Gastroesophageal sphincter (tissue), 4 donors: ENCODE measurements around the gene GSK3B. TPM values are rescaled to one million over a fixed set of nuclear protein-coding genes. Genes with fewer than 3 reads are reported as not detected.

ENCODE experiments used
- ATAC-seq: fragments of 150-250 bp; one replicate; pipeline ENCODE4 v1.9.1; 2016; ENCODE audit warnings: mild to moderate bottlenecking, moderate library complexity
- H3K27ac ChIP-seq, 4 donors: fragments of 200-600 bp; sonication (generic) in 3 of 4; 1 replicate in 3 of 4; 2 replicates in 1 of 4; pipeline ENCODE4 v1.5.1; 2016 to 2019
- H3K27me3 ChIP-seq: fragments of 200-600 bp; sonication (generic); one replicate; pipeline ENCODE4 v1.5.1; 2019
- H3K36me3 ChIP-seq, 2 donors: fragments of 200-600 bp; sonication (generic); one replicate each; pipeline ENCODE4 v1.5.1; 2019; ENCODE audit warnings: control low read depth in 1 of 2
- H3K4me1 ChIP-seq, 3 donors: fragments of 200-600 bp; sonication (generic); 1 replicate in 2 of 3; 2 replicates in 1 of 3; pipeline ENCODE4 v1.5.1; 2016 to 2019; ENCODE audit warnings: control low read depth in 2 of 3
- H3K4me3 ChIP-seq, 2 donors: fragments of 200-600 bp; sonication (generic); one replicate each; pipeline ENCODE4 v1.5.1; 2019; ENCODE audit warnings: mild to moderate bottlenecking in 1 of 2, moderate library complexity in 1 of 2
- H3K9me3 ChIP-seq, 3 donors: fragments of 200-600 bp; sonication (generic); one replicate each; pipeline ENCODE4 v1.5.1; 2017 to 2019; ENCODE audit warnings: control low read depth in 2 of 3
- CTCF ChIP-seq, 4 experiments: fragments of 200-600 bp in 2 of 4; fragments of 450-650 bp in 2 of 4; sonication (generic) in 1 of 4; IDR thresholded peaks; one replicate each; pipeline ENCODE4 v1.5.1; 2017 to 2019; ENCODE audit warnings: antibody characterized with exemption in 4 of 4, mild to moderate bottlenecking in 2 of 4, moderate library complexity in 2 of 4
- EP300 ChIP-seq: sonication (generic); formaldehyde crosslinking; IDR thresholded peaks from one replicate; pipeline ENCODE4 v1.6.1; 2017; ENCODE audit warnings: antibody characterized with exemption, mild to moderate bottlenecking
- POLR2A ChIP-seq, 2 donors: fragments of 450-650 bp; IDR thresholded peaks; one replicate each; pipeline ENCODE4 v1.6.1; 2017; ENCODE audit warnings: antibody characterized with exemption in 2 of 2, mild to moderate bottlenecking in 2 of 2, moderate library complexity in 1 of 2
- POLR2AphosphoS5 ChIP-seq: sonication (generic); formaldehyde crosslinking; IDR thresholded peaks from one replicate; pipeline ENCODE4 v1.6.1; 2017; ENCODE audit warnings: antibody characterized with exemption
- WGBS, 2 donors: methylation state at CpG; one replicate each; pipeline ENCODE4 v1.1.5; 2018; ENCODE audit warnings: low coverage in 1 of 2; 5-methylcytosine and 5-hydroxymethylcytosine counted together
- total RNA-seq, 4 donors: library from RNA; depleted of rRNA; stranded (reverse); fragments of >200 nt; gene quantifications; one replicate each; pipeline ENCODE4 v1.1.0, GENCODE V29; 2016

The GSK3B gene
- total RNA-seq, 4 donors from 2014 or later: 32.7 to 40.6 (median 34.6) TPM

GRCh38 chr3:119937229-119937628 lies 157.0 kb downstream of the GSK3B start:
- Histone ChIP-seq H3K9me3 (no peaks in the 10 kb centered on the region), H3K27me3 (no peaks in the 10 kb centered on the region), H3K36me3 (no peaks in the 10 kb centered on the region), H3K27ac (no peak overlapping the region), H3K4me1 (no peaks in the 10 kb centered on the region), H3K4me3 (no peak overlapping the region)
- 80 to 100% methylated on average over 1 of the region's 2 CpGs for WGBS, 2 donors
- TF ChIP-seq POLR2A (IDR thresholded peaks at IDR 0.05) (no peak), POLR2AphosphoS5 (no peak), EP300 (no peak), CTCF (IDR thresholded peaks at IDR 0.05) (no peak)
- no peak for ATAC-seq

- no peak for TF ChIP-seq CTCF (IDR thresholded peaks at IDR 0.05)
- no peak for TF ChIP-seq POLR2AphosphoS5
- no peak for TF ChIP-seq POLR2A (IDR thresholded peaks at IDR 0.05)
- no peak for TF ChIP-seq EP300
- no peaks in the 10 kb centered on the region for H3K27me3 ChIP-seq
- H3K9me3 ChIP-seq: no peaks in the 10 kb centered on the region
- WGBS, 2 donors: 76 to 84% methylated on average over 3 of the region's 3 CpGs
- no peak overlapping the region for H3K27ac ChIP-seq
- no peak for ATAC-seq
- H3K36me3 ChIP-seq: no peaks in the 10 kb centered on the region
- no peaks in the 10 kb centered on the region for H3K4me1 ChIP-seq
- H3K4me3 ChIP-seq: no peak overlapping the region
Observed at GRCh38 chr3:119934249-119934648, 160.0 kb downstream of the GSK3B start.

- 81 to 93% methylated on average over 3 to 4 of the region's 5 CpGs for WGBS, 2 donors
- Histone ChIP-seq H3K9me3 (no peaks in the 10 kb centered on the region), H3K4me1 (no peaks in the 10 kb centered on the region), H3K27me3 (no peaks in the 10 kb centered on the region), H3K4me3 (no peak overlapping the region), H3K27ac (no peak overlapping the region), H3K36me3 (no peaks in the 10 kb centered on the region)
- no peak for ATAC-seq
- TF ChIP-seq EP300 (no peak), POLR2AphosphoS5 (no peak), POLR2A (IDR thresholded peaks at IDR 0.05) (no peak), CTCF (IDR thresholded peaks at IDR 0.05) (no peak)
Observed at GRCh38 chr3:119933207-119933606, 161.0 kb downstream of the GSK3B start.

- Histone ChIP-seq H3K4me3 (no peak overlapping the region), H3K27me3 (no peaks in the 10 kb centered on the region), H3K27ac (no peak overlapping the region), H3K36me3 (no peaks in the 10 kb centered on the region), H3K9me3 (no peaks in the 10 kb centered on the region), H3K4me1 (no peaks in the 10 kb centered on the region)
- no peak for ATAC-seq
- 91 to 100% methylated on average over 1 of the region's 1 CpG for WGBS, 2 donors
- TF ChIP-seq CTCF (IDR thresholded peaks at IDR 0.05) (no peak), EP300 (no peak), POLR2AphosphoS5 (no peak), POLR2A (IDR thresholded peaks at IDR 0.05) (no peak)
Observed at GRCh38 chr3:119930286-119930685, 164.0 kb downstream of the GSK3B start.

- Histone ChIP-seq H3K27ac (no peak overlapping the region), H3K4me1 (no peaks in the 10 kb centered on the region), H3K9me3 (no peaks in the 10 kb centered on the region), H3K27me3 (no peaks in the 10 kb centered on the region), H3K36me3 (no peaks in the 10 kb centered on the region), H3K4me3 (no peak overlapping the region)
- 93 to 97% methylated on average over 2 of the region's 2 CpGs for WGBS, 2 donors
- no peak for TF ChIP-seq POLR2A (IDR thresholded peaks at IDR 0.05)
- TF ChIP-seq CTCF (IDR thresholded peaks at IDR 0.05): no peak
- no peak for TF ChIP-seq POLR2AphosphoS5
- TF ChIP-seq EP300: no peak
- ATAC-seq: no peak
Observed at GRCh38 chr3:119927190-119927589, 167.1 kb downstream of the GSK3B start.
